Measurements from ENCODE around the gene MED27.
"Not testable (repeated sequence)": the region's sequence is repeated elsewhere in the genome, so short reads cannot be mapped to it uniquely, and the experiment has no call there.

Gene MED27

DNA sequence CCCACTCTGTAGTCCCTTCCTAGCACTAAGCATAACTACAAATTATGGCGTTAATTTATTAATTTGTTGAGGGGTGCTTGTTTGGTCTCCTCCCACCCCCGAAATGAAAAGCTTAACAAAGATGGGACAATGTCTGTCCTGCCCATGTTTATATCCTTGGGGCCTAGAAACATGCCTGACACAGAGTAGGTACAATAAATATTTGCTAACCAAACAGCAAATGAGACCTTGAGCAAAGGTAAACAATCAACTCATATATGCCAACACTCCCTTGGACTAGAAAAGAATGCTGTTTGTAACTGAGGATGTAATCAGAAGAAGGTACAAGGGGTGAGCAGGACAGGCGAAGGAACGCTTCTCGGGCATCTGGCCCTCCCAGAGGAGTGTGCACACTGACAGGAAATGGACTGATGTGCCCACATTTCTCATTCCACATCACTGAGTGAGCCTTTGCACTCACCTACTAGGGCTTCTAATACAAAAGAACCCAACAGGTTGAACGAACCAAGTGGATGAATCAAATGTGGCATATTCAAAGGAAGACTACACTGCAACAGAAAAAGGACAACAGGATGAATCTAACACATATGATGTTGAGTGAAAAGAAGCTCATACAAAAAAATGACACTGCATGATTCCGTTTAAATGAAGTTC is 66.8 kb downstream of the MED27 start:
- no peak for DNase-seq

DNA sequence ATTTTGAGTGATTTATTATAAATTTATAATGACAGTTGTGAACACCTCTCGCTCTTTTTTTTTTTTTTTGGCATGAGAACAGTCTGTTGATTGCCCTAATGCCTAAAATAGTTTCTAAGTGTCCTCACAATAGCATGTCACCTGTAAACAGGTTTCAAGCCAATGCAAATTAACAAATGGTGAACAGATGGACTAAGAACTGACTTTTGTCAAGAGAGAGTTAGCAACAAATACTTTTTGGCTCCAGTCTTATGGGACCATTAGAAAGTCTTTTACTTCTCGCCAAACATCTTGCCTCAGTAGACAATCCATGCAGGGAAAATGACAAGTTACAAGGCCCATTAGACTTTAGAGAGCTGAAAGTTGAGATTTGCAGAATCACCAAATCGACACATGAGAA is 67.8 kb downstream of the MED27 start:
- no peak for DNase-seq

- no peak for DNase-seq
Measured at GRCh38 chr9:132011309-132011708, 68.4 kb downstream of the MED27 start.

DNA sequence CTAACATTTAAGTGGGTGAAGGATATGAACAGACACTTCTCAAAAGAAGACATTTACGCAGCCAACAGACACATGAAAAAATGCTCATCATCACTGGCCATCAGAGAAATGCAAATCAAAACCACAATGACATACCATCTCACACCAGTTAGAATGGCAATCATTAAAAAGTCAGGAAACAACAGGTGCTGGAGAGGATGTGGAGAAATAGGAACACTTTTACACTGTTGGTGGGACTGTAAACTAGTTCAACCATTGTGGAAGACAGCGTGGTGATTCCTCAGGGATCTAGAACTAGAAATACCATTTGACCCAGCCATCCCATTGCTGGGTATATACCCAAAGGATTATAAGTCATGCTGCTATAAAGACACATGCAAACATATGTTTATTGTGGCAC is 69.5 kb downstream of the MED27 start:
- DNase-seq = not testable (repeated sequence)

DNA sequence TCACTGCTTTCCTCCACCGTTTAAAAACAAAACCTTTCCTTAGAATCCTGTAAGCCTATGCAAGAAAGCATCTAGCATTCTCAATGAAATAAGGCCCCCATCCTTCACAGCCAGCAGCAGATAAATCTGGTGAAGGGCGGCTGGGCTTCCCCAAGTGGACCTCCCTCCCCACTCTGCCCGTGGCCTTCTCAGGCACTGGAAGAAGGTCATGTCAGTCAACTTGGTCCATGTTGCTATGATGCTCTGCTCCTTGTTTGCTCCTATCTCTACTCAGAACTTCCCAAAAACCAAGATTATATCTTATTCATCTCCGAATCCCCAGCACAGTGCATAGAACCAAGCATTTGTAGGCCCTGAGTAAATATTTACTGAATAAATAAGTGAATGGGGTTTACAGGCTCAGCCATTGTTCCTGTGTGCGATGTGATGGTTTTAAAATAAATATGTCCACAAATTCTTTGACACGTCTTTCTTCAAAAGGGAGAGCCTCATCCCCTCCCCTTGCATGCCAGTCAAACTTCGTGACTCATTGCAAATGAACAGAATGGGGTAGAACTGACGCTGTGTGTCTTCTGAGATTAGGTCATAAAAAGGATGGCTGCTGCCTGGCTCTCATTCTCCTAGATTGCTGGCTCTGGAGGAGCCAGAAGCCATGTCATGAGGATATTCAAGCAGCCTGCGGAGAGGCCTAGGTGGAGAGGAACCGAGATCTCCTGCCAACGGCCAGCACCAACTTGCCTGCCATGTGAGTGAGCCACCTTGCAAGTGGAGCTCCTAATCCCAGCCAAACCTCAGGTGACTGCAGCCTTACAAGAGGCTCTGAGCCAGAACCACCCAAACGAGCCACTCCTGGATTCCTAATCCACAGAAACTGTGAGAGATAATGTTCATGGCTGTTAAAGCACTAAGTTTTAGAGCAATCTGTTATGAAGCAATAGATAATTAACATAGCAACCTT is 70.5 kb downstream of the MED27 start:
- no peak for DNase-seq

DNA sequence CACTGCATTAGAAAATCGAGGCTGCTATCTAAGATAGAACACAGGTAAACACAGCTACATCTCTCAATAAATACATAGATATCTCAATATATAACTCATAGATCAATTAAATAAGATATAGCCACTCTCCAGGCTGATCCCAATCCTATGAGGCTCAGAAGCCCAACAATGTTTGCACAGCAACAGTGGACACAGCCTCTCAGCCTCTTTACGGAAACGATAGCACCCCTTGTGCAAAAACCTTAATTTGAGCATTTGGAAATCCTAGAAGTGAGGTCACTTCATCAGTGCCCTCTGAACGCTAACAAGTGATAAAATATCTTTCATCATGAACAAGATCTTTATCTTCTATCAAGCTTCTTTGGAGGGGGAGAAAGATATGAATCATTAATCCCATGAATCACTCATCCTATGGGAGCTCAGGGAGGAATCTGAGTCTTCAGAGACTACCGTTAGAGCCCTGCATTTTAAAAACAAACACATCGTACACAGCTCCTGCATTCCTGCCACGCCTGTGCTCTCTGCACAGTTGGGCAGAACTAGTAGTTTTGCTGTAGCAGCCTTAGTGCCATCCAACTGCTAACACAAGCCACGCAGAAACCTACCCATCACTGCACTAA is 71.4 kb downstream of the MED27 start:
- no peak for DNase-seq

GRCh38 chr9:132007371-132008025 is 72.2 kb downstream of the MED27 start:
- DNase-seq = no peak

DNA sequence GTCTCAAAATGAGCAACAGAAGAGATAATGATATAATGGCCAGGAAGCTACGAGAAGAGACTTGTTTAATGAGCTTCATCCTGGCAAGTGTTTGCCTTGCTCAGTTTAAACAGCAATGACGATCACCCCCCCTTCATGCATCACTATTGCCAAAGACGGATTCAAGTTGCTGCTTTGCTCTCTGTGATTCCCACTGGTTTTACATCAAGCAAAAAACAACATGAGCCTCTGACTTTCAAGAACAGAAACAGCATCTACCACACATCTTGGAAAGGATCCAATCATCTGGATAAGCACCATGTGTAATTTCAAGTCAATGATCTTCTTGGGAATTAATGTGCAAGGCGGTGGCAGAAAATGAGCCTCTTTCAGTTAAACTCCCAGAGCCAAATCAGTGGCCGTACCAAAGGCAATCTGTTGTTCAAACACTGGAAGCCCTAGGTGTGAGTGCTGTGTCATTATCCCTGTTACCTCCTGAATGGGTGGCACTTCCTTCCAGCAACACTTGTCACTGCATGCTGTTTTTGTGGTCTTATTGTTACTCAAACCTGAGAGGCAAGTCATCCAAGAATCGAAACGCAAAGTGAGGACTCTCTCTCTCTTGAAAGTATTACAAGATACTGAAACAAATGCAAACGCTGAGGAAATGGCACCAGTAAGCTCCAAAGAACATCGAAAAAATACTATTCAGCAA is 72.8 kb downstream of the MED27 start:
- no peak for DNase-seq

GRCh38 chr9:132005899-132006298 is 73.8 kb downstream of the MED27 start:
- no peak for DNase-seq

GRCh38 chr9:132004323-132004722 is 75.3 kb downstream of the MED27 start:
- no peak for DNase-seq

- no peak for DNase-seq
Measured at GRCh38 chr9:132003896-132004295, 75.8 kb downstream of the MED27 start.

GRCh38 chr9:132003319-132003704 is 76.4 kb downstream of the MED27 start:
- no peak for DNase-seq

- no peak for DNase-seq
Measured at GRCh38 chr9:132002643-132003318, 76.9 kb downstream of the MED27 start.

DNA sequence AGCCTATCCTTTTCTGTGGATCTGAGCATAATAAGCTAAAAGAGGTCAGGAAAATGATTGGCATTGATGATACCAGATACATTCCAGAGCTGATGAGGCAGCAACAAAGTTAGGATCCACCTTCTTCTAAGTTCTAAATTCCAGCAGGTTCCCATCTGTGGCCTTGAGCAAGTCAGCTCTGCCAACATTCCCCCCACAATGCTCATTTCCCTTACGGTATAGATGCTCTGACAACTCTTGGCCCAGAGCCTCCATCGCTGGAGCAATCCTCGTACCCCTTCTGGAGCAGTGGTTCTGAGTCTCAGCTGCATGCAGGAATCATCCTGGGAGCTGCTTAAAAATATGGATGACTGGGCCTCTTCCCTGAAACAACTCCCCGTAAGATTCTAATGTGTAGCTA is 78.1 kb downstream of the MED27 start:
- no peak for DNase-seq

DNA sequence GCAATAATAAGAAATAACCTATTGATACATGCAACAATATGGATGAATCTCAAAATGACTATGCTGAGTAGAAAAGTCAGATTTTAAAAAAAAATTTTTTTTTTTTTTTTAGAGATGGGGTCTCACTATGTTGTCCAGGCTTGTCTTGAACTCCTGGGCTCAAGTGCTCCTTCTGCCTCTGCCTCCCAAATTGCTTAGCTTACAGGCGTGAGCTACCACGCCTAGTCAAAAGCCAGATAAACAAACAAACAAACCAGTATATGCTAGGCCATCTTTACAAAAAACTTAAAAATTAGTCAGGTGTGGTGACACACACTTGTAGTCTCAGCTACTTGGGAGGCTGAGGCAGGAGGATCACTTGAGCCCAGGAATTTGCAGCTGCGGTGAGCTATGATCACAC is 79.0 kb downstream of the MED27 start:
- no peak for DNase-seq

DNA sequence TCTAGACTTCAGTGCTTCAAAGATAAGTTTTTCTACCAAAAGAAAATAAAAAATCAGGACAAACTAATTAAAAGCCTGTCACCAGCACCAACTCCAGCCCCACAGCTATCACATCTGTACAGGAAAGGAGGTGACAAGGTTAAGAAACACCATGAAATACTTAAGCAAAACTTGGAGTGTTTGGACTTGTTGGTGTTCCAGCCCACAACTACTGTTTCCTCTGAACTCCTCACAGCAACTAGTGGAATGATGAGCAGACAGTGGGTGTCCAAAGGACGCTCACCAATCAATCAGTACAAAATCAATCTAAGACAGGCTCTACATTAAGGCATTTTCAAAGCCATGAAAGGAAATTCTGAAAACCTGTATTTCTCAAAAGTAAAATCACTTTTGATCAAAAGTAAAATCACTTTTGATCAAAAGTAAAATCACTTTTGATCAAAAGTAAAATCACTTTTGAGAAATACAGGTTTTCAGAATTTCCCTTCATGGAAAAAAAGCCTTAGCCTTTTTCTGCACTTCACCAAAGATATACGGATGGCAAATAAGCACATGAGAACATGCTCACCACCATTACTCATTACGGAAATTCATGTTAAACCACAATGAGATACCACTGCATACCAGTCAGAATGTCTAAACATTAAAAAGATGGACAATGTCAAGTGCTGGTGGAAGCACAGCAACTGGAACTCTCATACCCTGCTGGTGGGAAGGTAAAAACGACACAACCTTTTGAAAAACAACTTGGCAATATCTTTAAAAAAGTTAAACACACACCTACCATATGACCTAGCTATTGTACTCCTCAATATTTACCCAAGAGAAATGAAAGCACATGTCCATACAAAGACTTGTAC is 79.7 kb downstream of the MED27 start:
- DNase-seq = no peak

DNA sequence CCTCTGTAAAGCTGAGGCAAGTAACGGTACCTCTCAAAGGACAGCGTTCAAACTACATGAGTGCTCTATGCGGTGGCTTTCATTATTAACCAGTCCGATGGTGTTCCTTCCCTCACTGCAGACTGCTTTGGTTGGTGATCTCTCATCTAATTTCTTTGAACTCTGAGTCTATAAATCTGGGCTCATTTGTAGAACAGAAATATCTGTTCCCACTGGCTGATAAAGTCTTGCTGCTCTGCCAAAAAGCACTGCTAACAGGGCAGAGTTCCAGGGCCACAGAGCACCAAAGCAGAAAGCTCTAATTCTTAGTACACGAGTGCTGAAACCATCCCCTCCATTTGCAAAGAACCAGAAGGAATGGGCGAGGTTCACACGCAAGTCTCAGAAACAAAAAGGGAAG is 81.9 kb downstream of the MED27 start:
- no peak for DNase-seq

DNA sequence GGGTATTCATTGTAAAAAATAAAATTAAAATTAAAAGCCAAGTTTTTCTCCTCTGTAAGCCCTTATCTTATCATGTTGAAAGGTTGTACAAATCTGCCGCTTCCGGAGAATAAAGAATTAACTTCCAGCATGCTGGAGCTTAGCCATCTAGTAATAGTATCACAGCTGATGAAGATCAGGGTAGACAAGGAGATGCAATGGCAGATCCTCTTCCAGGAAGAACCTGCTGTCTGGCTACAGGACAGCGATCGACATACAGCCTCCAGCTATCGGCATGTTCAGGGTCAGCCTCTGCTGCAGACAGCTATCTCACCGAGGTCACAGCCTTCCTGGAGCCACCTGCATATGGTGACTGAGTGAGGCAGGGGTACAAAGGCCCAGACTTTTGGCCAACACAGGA is 82.6 kb downstream of the MED27 start:
- no peak for DNase-seq

GRCh38 chr9:131995382-131995781 is 84.3 kb downstream of the MED27 start:
- no peak for DNase-seq

- no peak for DNase-seq
Measured at GRCh38 chr9:131994364-131995125, 85.1 kb downstream of the MED27 start.

Measured in GDM1 (cell line).